WTC11 (cell line): Measurements from ENCODE around the gene ARPC1A. TPM values are rescaled to one million over a fixed set of nuclear protein-coding genes. Genes with fewer than 3 reads are reported as not detected.
"Not testable (repeated sequence)": the region's sequence is repeated elsewhere in the genome, so short reads cannot be mapped to it uniquely, and the experiment has no call there.

Experiments used
- ATAC-seq: fragments of 200-7000 bp; cut with Tn5 transposase; 2 replicates; pipeline ENCODE4 v1.10.0; 2021; ENCODE audit warnings: mild to moderate bottlenecking, moderate library complexity
- CTCF ChIA-PET: fragments of 300-600 bp; sonication (Branson Sonifier 250); formaldehyde crosslinking; loops from one replicate; lab custom pipeline; 2021; ENCODE audit warnings: antibody characterized with exemption; lab: Charles Lee
- POLR2A ChIA-PET: fragments of 350-600 bp; sonication (Branson Sonifier 250); formaldehyde crosslinking; loops from one replicate; lab custom pipeline; 2021; ENCODE audit warnings: antibody characterized with exemption; lab: Charles Lee
- DNase-seq: peaks from one replicate; pipeline ENCODE4 v3.0.0; 2021; ENCODE audit warnings: low spot score
- H3K27ac Mint-ChIP-seq: 2 replicates; pipeline ENCODE4 v1.8.0; 2021; ENCODE audit warnings: mixed read lengths
- H3K27me3 Mint-ChIP-seq: 2 replicates; pipeline ENCODE4 v1.8.0; 2021; ENCODE audit warnings: low read depth, mild to moderate bottlenecking, moderate library complexity, mixed read lengths
- H3K36me3 Mint-ChIP-seq: 2 replicates; pipeline ENCODE4 v1.8.0; 2021; ENCODE audit warnings: mixed read lengths
- H3K4me1 Mint-ChIP-seq: 2 replicates; pipeline ENCODE4 v1.8.0; 2022; ENCODE audit warnings: mixed read lengths
- H3K4me3 Mint-ChIP-seq: 2 replicates; pipeline ENCODE4 v1.8.0; 2021; ENCODE audit warnings: mild to moderate bottlenecking, moderate library complexity, mixed read lengths
- H3K9me3 Mint-ChIP-seq: 2 replicates; pipeline ENCODE4 v1.8.0; 2021; ENCODE audit warnings: mixed read lengths
- ETV6 ChIP-seq: sonication (generic); formaldehyde crosslinking; IDR thresholded peaks from 2 replicates; pipeline ENCODE4 v1.8.1; 2022; ENCODE audit warnings: mild to moderate bottlenecking, missing genetic modification reagents
- FOXJ3 ChIP-seq: sonication (generic); formaldehyde crosslinking; IDR thresholded peaks from 2 replicates; pipeline ENCODE4 v1.9.0; 2021; ENCODE audit warnings: missing genetic modification reagents, mild to moderate bottlenecking, borderline replicate concordance
- GRHL2 ChIP-seq: fragments of 250-450 bp; sonication (Bioruptor Pico); IDR thresholded peaks from 2 replicates; pipeline ENCODE4 v1.8.0; 2022; ENCODE audit warnings: mild to moderate bottlenecking, moderate library complexity; ENCODE audit not compliant: insufficient replicate concordance, severe bottlenecking
- PRRX2 ChIP-seq: fragments of 250-450 bp; sonication (Bioruptor Pico); IDR thresholded peaks from 2 replicates; pipeline ENCODE4 v1.8.0; 2021; ENCODE audit warnings: mild to moderate bottlenecking
- SMAD4 ChIP-seq: sonication (generic); formaldehyde crosslinking; IDR thresholded peaks from 2 replicates; pipeline ENCODE4 v1.8.0; 2022; ENCODE audit warnings: mild to moderate bottlenecking, missing genetic modification reagents
- SOX15 ChIP-seq: fragments of 250-450 bp; sonication (Bioruptor Pico); IDR thresholded peaks from 2 replicates; pipeline ENCODE4 v1.9.0; 2021; ENCODE audit warnings: mild to moderate bottlenecking
- ZNF121 ChIP-seq: sonication (generic); formaldehyde crosslinking; IDR thresholded peaks from 2 replicates; pipeline ENCODE4 v1.8.0; 2023; ENCODE audit warnings: missing genetic modification reagents
- ZNF232 ChIP-seq: sonication (generic); formaldehyde crosslinking; IDR thresholded peaks from 2 replicates; pipeline ENCODE4 v1.8.0; 2022; ENCODE audit warnings: mild to moderate bottlenecking, missing genetic modification reagents
- ZNF263 ChIP-seq: sonication (generic); formaldehyde crosslinking; IDR thresholded peaks from 2 replicates; pipeline ENCODE4 v1.8.1; 2022; ENCODE audit warnings: low read depth, mild to moderate bottlenecking, moderate library complexity, missing genetic modification reagents
- ZNF396 ChIP-seq: fragments of 250-450 bp; sonication (Bioruptor Pico); IDR thresholded peaks from 2 replicates; pipeline ENCODE4 v1.8.0; 2021; ENCODE audit warnings: mild to moderate bottlenecking, moderate library complexity, borderline replicate concordance
- ZNF423 ChIP-seq: fragments of 250-450 bp; sonication (Bioruptor Pico); IDR thresholded peaks from 2 replicates; pipeline ENCODE4 v2.1.2; 2022; ENCODE audit warnings: mild to moderate bottlenecking, moderate library complexity
- total RNA-seq: library from RNA; stranded (reverse); gene quantifications from 3 replicates; pipeline ENCODE4 v1.2.3, GENCODE V29; 2021
- TF ChIP-seq, protein P1 (sequence below): sonication (generic); formaldehyde crosslinking; IDR thresholded peaks from 2 replicates; pipeline ENCODE4 v1.8.0; 2022; ENCODE audit warnings: mild to moderate bottlenecking, missing genetic modification reagents
- TF ChIP-seq, protein P2 (sequence below): sonication (generic); formaldehyde crosslinking; IDR thresholded peaks from 2 replicates; pipeline ENCODE4 v1.8.0; 2022; ENCODE audit warnings: mild to moderate bottlenecking, missing genetic modification reagents
- TF ChIP-seq, protein P3 (sequence below): sonication (generic); formaldehyde crosslinking; IDR thresholded peaks from 2 replicates; pipeline ENCODE4 v1.8.0; 2022; ENCODE audit warnings: mild to moderate bottlenecking, missing genetic modification reagents
- TF ChIP-seq, protein P4 (sequence below): fragments of 200-600 bp; IDR thresholded peaks from 2 replicates; pipeline ENCODE4 v1.8.0; 2022; ENCODE audit warnings: antibody characterized with exemption
- TF ChIP-seq, protein P5 (sequence below): sonication (generic); formaldehyde crosslinking; IDR thresholded peaks from 2 replicates; pipeline ENCODE4 v1.8.0; 2023; ENCODE audit warnings: missing genetic modification reagents
- TF ChIP-seq, protein P6 (sequence below): sonication (generic); formaldehyde crosslinking; IDR thresholded peaks from 2 replicates; pipeline ENCODE4 v1.8.0; 2023; ENCODE audit warnings: missing genetic modification reagents, mild to moderate bottlenecking, borderline replicate concordance
- TF ChIP-seq, protein P7 (sequence below): sonication (generic); formaldehyde crosslinking; IDR thresholded peaks from 2 replicates; pipeline ENCODE4 v1.8.1; 2022; ENCODE audit warnings: mild to moderate bottlenecking, missing genetic modification reagents, moderate library complexity, borderline replicate concordance

ARPC1A gene
- total RNA-seq, 1 experiment from 2014 or later = 149 TPM

DNA sequence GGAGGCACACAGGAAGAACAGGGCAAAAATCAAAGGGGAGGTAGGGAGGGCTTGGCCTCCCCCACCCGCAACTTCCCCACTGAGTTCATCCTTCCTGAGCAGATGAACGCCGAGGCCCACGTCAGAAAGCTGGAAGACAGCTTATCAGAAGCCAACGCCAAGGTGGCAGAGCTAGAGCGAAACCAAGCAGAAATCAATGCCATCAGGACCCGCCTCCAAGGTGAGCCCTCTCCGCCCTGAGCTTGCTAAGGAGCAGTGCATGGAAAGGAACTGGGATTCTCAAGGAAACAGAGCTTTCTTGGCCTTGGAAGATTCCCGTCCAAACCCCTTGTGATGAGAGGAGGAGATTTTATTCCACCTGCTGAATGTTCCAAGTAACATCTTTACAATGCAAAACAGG is 36.5 kb upstream of the ARPC1A start:
- no peaks in the 10 kb centered on the region for H3K27me3 Mint-ChIP-seq
- CTCF ChIA-PET = interaction anchor here (0.5 to 1.1 kb wide), 3 partner anchors 67 to 252 kb away, joined by 4 to 5 read pairs (median 4); no protein-coding TSS in a partner anchor
- no peak for DNase-seq

DNA sequence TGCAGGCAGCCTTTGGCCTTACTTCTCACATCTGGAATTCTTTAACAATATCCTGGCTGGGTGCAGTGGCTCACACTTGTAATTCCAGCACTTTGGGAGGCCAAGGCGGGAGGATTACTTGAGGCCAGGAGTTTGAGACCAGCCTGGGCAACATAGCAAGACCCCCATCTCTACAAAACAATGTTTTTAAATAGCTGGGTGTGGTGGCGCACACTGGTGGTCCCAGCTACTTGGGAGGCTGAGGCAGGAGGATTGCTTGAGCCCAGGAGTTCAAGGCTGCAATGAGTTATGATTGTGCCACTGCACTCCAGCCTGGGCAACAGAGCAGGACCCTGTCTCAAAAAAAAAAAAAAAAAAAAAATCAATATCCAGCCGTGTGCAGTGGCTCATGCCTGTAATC is 35.5 kb upstream of the ARPC1A start:
- H3K4me1 Mint-ChIP-seq, DNase-seq, H3K9me3 Mint-ChIP-seq, H3K4me3 Mint-ChIP-seq, H3K36me3 Mint-ChIP-seq, POLR2A ChIA-PET, H3K27me3 Mint-ChIP-seq, H3K27ac Mint-ChIP-seq, ATAC-seq: not testable (repeated sequence)
- TF ChIP-seq ZNF121 (CRISPR knock-in tag) = peak; percentile 69; the same call in 1 of the 2 replicates
- CTCF ChIA-PET = interaction anchor here (1.1 kb wide), 1 partner anchor 142 kb away, joined by 5 read pairs; no protein-coding TSS in a partner anchor

More for the DNA sequence above, 36.5 kb upstream of the ARPC1A start:
- H3K9me3 Mint-ChIP-seq = no peaks in the 10 kb centered on the region
- no peaks in the 10 kb centered on the region for H3K36me3 Mint-ChIP-seq
- POLR2A ChIA-PET = interaction anchor here (0.9 kb wide), 1 partner anchor 9 kb away, joined by 3 read pairs; no protein-coding TSS in a partner anchor
- H3K27ac Mint-ChIP-seq = no peak overlapping the region
- no peak for TF ChIP-seq ZNF396 (CRISPR knock-in tag)
- TF ChIP-seq FOXJ3 (CRISPR knock-in tag) = no peak
- TF ChIP-seq, all 79 proteins: peak for 0
- Mint-ChIP-seq H3K4me1 (peaks cover 6% of the 10 kb centered on the region; the same call in 1 of the 2 replicates), H3K4me3 (no peak overlapping the region)
- peak; percentile 50 for ATAC-seq

DNA sequence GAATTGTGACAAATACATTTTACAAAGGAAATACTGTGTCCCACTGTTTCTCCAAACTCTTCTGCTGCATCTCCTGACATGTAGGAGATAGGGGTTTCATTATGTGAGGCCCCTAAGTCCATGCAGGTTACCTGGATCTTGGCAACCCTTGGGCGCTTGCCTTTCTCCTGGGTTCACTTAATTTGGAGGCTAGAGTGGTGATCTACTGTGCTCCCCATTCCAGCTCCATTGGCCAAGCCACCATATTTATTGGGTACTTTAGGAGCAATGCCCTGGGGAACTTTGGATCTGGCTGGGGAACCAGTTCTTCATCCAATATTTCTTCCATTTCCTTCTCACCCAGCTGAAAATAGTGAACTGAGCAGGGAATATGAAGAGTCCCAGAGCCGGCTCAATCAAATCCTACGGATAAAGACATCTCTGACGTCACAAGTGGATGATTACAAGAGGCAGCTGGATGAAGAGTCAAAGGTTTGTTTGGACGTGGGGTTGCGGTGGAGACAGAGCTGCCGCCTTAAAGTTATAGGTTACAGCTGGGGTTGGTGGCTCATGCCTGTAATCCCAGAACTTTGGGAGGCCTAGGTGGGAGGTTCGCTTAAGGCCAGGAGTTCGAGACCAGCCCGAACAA is 34.6 kb upstream of the ARPC1A start:
- ChIA-PET POLR2A (no interaction called here), CTCF (no interaction called here)
- ATAC-seq (no peak), DNase-seq (no peak)
- no peaks in the 10 kb centered on the region for H3K36me3 Mint-ChIP-seq
- no peak overlapping the region for H3K27ac Mint-ChIP-seq
- H3K4me3 Mint-ChIP-seq = no peak overlapping the region
- TF ChIP-seq SOX15 (CRISPR knock-in tag) = no peak
- TF ChIP-seq, protein P1, sequence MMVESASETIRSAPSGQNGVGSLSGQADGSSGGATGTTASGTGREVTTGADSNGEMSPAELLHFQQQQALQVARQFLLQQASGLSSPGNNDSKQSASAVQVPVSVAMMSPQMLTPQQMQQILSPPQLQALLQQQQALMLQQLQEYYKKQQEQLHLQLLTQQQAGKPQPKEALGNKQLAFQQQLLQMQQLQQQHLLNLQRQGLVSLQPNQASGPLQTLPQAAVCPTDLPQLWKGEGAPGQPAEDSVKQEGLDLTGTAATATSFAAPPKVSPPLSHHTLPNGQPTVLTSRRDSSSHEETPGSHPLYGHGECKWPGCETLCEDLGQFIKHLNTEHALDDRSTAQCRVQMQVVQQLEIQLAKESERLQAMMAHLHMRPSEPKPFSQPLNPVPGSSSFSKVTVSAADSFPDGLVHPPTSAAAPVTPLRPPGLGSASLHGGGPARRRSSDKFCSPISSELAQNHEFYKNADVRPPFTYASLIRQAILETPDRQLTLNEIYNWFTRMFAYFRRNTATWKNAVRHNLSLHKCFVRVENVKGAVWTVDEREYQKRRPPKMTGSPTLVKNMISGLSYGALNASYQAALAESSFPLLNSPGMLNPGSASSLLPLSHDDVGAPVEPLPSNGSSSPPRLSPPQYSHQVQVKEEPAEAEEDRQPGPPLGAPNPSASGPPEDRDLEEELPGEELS (CRISPR knock-in tag) = no peak
- TF ChIP-seq, protein P2, sequence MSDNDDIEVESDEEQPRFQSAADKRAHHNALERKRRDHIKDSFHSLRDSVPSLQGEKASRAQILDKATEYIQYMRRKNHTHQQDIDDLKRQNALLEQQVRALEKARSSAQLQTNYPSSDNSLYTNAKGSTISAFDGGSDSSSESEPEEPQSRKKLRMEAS (CRISPR knock-in tag) = no peak
- TF ChIP-seq, protein P3, sequence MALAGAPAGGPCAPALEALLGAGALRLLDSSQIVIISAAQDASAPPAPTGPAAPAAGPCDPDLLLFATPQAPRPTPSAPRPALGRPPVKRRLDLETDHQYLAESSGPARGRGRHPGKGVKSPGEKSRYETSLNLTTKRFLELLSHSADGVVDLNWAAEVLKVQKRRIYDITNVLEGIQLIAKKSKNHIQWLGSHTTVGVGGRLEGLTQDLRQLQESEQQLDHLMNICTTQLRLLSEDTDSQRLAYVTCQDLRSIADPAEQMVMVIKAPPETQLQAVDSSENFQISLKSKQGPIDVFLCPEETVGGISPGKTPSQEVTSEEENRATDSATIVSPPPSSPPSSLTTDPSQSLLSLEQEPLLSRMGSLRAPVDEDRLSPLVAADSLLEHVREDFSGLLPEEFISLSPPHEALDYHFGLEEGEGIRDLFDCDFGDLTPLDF (CRISPR knock-in tag) = no peak
- TF ChIP-seq, protein P4, sequence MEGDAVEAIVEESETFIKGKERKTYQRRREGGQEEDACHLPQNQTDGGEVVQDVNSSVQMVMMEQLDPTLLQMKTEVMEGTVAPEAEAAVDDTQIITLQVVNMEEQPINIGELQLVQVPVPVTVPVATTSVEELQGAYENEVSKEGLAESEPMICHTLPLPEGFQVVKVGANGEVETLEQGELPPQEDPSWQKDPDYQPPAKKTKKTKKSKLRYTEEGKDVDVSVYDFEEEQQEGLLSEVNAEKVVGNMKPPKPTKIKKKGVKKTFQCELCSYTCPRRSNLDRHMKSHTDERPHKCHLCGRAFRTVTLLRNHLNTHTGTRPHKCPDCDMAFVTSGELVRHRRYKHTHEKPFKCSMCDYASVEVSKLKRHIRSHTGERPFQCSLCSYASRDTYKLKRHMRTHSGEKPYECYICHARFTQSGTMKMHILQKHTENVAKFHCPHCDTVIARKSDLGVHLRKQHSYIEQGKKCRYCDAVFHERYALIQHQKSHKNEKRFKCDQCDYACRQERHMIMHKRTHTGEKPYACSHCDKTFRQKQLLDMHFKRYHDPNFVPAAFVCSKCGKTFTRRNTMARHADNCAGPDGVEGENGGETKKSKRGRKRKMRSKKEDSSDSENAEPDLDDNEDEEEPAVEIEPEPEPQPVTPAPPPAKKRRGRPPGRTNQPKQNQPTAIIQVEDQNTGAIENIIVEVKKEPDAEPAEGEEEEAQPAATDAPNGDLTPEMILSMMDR = no peak
- no peak for TF ChIP-seq ZNF232 (CRISPR knock-in tag)
- TF ChIP-seq ZNF423 = no peak
- TF ChIP-seq, protein P5, sequence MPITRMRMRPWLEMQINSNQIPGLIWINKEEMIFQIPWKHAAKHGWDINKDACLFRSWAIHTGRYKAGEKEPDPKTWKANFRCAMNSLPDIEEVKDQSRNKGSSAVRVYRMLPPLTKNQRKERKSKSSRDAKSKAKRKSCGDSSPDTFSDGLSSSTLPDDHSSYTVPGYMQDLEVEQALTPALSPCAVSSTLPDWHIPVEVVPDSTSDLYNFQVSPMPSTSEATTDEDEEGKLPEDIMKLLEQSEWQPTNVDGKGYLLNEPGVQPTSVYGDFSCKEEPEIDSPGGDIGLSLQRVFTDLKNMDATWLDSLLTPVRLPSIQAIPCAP (CRISPR knock-in tag) = no peak
- TF ChIP-seq ETV6 (CRISPR knock-in tag) = no peak
- no peak for TF ChIP-seq ZNF263 (CRISPR knock-in tag)
- TF ChIP-seq SMAD4 (CRISPR knock-in tag) = no peak
- no peak for TF ChIP-seq PRRX2 (CRISPR knock-in tag)
- TF ChIP-seq, protein P6, sequence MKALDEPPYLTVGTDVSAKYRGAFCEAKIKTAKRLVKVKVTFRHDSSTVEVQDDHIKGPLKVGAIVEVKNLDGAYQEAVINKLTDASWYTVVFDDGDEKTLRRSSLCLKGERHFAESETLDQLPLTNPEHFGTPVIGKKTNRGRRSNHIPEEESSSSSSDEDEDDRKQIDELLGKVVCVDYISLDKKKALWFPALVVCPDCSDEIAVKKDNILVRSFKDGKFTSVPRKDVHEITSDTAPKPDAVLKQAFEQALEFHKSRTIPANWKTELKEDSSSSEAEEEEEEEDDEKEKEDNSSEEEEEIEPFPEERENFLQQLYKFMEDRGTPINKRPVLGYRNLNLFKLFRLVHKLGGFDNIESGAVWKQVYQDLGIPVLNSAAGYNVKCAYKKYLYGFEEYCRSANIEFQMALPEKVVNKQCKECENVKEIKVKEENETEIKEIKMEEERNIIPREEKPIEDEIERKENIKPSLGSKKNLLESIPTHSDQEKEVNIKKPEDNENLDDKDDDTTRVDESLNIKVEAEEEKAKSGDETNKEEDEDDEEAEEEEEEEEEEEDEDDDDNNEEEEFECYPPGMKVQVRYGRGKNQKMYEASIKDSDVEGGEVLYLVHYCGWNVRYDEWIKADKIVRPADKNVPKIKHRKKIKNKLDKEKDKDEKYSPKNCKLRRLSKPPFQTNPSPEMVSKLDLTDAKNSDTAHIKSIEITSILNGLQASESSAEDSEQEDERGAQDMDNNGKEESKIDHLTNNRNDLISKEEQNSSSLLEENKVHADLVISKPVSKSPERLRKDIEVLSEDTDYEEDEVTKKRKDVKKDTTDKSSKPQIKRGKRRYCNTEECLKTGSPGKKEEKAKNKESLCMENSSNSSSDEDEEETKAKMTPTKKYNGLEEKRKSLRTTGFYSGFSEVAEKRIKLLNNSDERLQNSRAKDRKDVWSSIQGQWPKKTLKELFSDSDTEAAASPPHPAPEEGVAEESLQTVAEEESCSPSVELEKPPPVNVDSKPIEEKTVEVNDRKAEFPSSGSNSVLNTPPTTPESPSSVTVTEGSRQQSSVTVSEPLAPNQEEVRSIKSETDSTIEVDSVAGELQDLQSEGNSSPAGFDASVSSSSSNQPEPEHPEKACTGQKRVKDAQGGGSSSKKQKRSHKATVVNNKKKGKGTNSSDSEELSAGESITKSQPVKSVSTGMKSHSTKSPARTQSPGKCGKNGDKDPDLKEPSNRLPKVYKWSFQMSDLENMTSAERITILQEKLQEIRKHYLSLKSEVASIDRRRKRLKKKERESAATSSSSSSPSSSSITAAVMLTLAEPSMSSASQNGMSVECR (CRISPR knock-in tag) = no peak
- TF ChIP-seq, protein P7, sequence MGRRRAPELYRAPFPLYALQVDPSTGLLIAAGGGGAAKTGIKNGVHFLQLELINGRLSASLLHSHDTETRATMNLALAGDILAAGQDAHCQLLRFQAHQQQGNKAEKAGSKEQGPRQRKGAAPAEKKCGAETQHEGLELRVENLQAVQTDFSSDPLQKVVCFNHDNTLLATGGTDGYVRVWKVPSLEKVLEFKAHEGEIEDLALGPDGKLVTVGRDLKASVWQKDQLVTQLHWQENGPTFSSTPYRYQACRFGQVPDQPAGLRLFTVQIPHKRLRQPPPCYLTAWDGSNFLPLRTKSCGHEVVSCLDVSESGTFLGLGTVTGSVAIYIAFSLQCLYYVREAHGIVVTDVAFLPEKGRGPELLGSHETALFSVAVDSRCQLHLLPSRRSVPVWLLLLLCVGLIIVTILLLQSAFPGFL (CRISPR knock-in tag) = no peak
- no peak for TF ChIP-seq GRHL2 (CRISPR knock-in tag)
- H3K4me1 Mint-ChIP-seq = peaks cover 6% of the 10 kb centered on the region; the same call in 1 of the 2 replicates
- H3K9me3 Mint-ChIP-seq = no peaks in the 10 kb centered on the region
- no peaks in the 10 kb centered on the region for H3K27me3 Mint-ChIP-seq
